Astrocyte of the cerebellum (primary cell): ENCODE measurements around the gene CISD1.

Source experiments
- DNase-seq: peaks from one replicate; pipeline ENCODE4 v3.0.0-alpha.2; 2011; ENCODE audit warnings: low read depth
- H3K4me3 ChIP-seq: 2 replicates; pipeline ENCODE4 v1.5.1; 2011; ENCODE audit warnings: mild to moderate bottlenecking, low read depth, low read length, moderate library complexity
- in situ Hi-C: cut with HindIII; loops from 2 replicates; pipeline ENCODE4 v1.10.0; 2017; ENCODE audit warnings: low sequenced_read_pairs
- TF ChIP-seq, protein P1 (sequence below): IDR thresholded peaks from 2 replicates; pipeline ENCODE4 v1.5.1; 2012; ENCODE audit warnings: low read length, low read depth, moderate library complexity, mild to moderate bottlenecking; ENCODE audit errors: missing control alignments

CISD1 gene

DNA sequence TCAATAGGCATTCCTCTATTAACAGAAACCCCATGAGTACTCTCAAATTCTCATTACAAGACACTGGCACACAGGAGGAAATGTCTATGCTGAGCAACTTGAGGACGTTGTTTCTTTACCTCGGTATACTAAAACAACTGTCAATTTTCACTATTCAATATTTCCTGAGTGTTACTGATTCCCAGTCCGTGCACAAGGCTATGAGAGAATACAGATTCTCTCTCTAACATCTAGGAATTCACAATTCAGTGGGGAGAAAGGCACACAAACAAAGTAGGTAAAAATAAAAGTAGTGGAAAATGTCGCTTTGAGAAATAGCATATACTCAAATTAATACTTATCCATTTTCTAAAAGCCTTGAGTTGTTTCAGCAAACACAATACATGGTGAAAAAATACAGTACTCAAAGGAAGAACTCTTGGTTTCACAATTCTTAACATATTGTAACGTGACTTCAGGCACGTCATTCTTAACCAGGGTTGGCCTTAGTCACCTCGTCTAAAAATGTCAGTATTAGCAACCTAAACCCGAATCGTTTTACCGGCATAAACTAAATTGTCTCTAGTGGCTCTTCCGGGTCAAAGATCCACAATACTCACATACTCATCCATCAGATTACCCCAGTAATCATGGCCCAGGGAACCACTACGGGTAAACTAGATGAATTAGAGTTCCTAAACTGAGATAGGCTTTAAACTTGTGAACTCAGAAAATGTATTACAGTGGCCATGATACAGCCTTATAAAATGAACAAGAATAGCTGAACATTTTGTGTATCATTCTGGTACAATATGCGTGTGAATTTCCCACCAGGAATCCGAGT is 2.7 kb upstream of the CISD1 start:
- DNase-seq, result no peak
- TF ChIP-seq, protein P1, sequence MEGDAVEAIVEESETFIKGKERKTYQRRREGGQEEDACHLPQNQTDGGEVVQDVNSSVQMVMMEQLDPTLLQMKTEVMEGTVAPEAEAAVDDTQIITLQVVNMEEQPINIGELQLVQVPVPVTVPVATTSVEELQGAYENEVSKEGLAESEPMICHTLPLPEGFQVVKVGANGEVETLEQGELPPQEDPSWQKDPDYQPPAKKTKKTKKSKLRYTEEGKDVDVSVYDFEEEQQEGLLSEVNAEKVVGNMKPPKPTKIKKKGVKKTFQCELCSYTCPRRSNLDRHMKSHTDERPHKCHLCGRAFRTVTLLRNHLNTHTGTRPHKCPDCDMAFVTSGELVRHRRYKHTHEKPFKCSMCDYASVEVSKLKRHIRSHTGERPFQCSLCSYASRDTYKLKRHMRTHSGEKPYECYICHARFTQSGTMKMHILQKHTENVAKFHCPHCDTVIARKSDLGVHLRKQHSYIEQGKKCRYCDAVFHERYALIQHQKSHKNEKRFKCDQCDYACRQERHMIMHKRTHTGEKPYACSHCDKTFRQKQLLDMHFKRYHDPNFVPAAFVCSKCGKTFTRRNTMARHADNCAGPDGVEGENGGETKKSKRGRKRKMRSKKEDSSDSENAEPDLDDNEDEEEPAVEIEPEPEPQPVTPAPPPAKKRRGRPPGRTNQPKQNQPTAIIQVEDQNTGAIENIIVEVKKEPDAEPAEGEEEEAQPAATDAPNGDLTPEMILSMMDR, result no peak
- peak overlapping the region; percentile 71 for H3K4me3 ChIP-seq
- in situ Hi-C loops, result no loop called here

DNA sequence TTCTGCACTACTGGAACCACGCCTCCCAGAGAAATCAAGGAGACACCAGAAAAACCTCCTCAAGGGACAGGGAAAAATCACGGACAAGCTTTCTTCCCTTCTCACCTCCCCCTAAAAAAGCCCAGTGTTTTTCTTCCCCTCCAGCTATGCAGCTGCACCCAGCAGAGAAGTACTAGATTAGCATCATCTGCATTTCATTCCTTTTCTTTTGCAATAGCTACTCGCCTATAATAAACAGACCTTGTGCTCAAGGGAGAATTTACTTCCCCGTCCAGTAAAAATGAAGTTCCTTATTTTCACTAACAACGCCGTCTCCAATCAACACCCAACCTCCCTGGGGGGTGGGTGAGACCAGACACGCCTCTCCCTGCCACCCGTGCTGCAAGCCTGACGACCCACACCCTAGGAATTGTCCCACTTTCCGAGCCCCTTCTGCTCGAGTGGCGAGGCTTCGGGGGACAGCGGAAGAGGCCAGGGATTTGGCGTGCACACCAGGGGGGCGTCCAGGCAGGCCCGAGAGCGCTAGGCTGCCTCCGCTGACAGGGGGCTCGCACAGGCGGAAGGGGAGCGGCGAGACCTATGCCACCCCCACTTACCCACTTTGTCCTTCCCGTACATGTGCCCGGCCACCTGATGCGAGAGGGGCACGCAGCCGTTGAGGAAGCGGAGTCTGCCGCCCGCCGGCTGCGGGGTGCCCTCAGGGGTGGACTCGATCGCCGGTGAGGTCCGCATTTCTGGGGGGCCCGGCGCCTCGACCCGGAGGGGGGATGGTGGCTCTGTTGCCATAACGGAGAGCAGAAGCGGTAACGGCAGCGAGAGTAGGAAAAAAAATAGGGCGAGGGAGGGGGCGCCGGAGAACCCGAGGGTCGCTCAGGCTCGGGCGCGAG is 1.9 kb upstream of the CISD1 start:
- in situ Hi-C loops, result no loop called here
- no peak for DNase-seq
- TF ChIP-seq, protein P1, result no peak
- peak overlapping the region; percentile 71 for H3K4me3 ChIP-seq

DNA sequence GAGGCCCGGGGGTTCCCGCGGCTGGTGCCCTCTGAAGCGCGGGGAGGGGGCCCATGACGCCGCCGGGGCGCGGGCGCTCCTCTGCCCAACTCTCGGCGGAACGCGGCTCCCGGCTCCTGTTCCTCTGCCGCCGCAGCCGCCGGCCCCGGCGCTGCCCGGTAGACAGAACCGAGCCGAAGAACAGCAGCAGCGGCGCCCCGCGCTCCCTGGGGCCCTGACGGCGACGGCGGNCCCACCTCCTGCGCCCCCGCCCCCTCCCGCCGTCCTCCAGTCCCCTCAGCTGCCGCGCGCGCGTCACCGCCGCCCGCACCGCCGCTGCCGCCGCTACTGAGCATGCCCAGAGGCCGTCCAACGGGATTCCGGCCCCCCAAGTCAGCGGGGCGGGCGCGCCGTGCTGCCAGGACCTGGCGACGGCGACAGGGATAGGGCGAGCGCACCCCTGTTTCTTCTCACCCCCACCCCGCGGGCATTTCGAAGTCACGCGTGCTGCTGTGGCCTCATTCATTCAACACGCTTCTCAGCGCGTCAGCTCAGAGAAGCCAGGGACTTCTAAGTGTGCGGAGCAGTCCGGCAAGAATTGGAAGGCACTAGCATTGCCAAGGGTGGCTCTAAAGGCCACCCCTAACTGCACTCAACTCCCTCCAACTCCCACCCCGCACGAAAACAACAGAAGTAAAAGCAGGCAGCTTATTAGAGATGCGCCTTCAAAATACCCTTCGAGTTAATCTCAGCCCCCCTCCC is 1.1 kb upstream of the CISD1 start, which contains the start of gene IPMK:
Gene IPMK, minus strand, starts transcription at position 182 of the 741 bp plus-strand sequence. CDS start 283 bp downstream, outside the sequence.
- DNase-seq, result peak; percentile 43
- in situ Hi-C loops, result no loop called here
- peak within 1 kb of the TSS; percentile 71 for H3K4me3 ChIP-seq
- TF ChIP-seq, protein P1, result no peak

DNA sequence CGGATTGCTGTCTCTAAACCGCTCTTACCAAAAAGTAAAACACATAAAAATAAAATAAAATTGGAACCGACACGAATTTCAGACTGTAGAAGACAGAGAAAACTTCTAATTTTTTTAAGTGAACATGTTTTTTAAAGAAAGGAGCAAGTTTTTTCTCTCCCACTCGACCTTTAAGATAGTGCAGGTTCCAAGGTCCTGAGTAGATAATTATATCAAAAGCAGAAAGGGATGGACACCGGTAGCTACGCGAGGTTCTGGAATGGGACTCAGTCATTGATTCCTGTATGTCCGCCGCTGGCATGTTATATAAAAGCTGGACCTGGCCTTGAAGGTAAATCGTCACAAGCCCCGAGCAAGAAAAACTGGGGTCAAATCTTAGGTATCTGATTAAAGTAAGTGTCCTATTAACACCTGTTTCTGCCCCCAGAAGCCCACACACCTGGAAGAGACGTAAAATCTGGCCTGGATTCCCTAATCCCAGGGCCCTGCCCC is 462 bp upstream of the CISD1 start:
- DNase-seq, result no peak
- TF ChIP-seq, protein P1, result no peak
- in situ Hi-C loops, result no loop called here
- H3K4me3 ChIP-seq, result peak overlapping the region; percentile 71

DNA sequence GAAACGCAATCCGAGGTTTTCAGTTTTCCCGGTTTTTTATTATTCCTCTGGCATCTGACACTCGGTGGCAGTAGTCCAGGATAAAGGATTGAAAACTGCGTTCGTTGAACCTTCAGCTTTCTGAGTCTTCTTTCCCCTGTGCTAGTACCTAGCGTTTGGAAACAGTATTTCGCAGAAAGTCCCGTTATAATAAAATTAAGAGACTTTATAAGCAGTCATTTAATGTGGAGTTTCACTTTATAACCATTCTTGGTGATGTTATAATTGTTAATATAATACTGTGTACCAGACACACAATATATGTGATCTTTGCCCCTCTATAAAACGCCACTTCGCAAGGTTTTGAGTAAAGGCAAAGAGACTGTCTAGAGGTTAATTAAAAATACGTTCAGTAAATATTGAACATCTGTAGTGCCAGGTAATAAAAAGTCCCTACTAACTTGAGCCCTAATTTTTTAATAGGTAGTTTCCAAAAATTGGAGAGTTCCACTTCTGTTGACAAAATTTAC is 874 bp downstream of the CISD1 start:
- TF ChIP-seq, protein P1, result no peak
- in situ Hi-C loops, result no loop called here
- no peak for DNase-seq
- peak overlapping the region; percentile 71 for H3K4me3 ChIP-seq
